NCI-H2107 (cell line): ENCODE measurements around the gene KCNJ5.

Experiments
- DNase-seq: peaks from one replicate; lab custom pipeline; 2025; lab: John Stamatoyannopoulos, UW

Gene KCNJ5

GRCh38 chr11:128890543-128891368, at the start of gene KCNJ5:
Gene KCNJ5 (plus strand): TSS chr11:128891356. CDS start chr11:128911274, 19,918 bp downstream.
- DNase-seq, result no peak

DNA sequence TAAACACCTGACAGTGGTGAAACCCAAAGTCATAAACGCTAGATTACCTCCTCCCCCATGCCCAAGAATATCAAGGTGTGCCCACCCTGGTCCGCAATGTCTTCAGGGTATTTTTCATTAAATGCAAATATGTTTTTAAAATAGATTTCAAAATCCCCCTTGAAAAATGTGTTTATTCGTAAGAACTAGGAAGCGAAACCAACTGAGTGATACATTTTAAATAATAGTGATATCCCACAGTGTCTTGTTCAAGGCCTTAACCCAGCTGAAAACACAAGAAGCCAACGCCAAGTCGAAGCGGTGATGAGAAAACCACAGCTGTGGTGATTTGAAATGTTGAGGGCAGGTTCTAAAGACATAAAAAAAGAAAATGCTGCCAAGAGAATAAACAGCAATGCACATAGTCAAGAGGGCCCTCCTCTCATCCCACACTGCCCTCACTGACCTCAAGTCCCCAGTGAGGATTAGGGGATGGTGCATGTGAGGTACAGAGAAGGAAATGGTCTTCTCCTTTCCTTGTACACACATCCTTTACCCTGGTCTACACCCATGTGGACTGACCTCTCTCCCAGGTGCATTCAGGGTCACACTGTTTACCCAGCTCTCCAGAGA, 49.6 kb upstream of the KCNJ5 start:
- DNase-seq, result no peak

DNA sequence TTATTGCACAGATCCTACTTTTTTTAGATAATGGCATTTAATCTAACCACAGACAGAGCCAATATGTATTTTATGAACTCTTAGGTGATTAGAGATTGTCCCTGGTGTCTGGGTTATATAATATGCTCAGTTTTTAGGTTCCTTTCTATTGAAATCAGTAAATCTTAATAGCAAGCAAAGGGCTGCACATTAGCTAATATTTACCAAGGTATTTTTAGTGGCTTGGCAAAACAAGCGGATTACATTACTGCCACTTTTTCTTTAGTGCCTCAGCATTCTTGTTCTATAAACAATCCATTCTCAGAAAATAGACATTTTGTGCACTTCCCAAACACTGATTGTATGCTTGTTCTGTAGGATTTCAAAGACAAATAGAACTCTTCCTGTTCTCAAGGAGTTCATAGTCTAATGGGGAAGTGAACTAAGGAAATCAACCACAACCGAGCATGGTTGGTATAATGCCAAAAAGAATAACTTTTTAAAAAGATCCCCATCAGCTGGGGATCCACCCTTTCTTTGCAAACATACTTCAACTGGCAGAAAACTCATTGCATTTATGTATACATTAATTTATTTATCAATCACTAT, 47.9 kb upstream of the KCNJ5 start:
- no peak for DNase-seq

DNA sequence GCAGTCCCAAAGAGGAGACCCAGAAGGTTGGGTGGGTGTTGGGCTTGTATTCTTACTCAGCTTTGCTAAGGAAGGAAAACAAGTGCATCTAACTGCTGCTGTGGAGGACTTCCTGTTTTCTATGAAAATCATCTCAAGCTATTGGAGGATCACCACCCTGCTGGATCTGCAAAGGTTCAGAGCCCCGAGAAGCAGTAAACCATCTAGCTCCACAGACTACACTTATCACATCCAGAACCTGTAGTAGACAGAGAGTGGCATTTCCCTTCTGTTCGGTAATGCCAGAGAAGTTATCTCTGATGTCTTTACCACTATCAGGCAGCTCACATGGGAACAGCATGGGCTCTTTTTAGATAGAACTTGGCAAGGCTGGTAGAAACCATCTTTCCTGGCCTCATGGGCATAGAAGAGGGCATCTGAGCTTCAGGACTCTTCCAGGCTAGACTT, 45.8 kb upstream of the KCNJ5 start:
- no peak for DNase-seq

GRCh38 chr11:128846985-128847384, 44.2 kb upstream of the KCNJ5 start:
- no peak for DNase-seq

DNA sequence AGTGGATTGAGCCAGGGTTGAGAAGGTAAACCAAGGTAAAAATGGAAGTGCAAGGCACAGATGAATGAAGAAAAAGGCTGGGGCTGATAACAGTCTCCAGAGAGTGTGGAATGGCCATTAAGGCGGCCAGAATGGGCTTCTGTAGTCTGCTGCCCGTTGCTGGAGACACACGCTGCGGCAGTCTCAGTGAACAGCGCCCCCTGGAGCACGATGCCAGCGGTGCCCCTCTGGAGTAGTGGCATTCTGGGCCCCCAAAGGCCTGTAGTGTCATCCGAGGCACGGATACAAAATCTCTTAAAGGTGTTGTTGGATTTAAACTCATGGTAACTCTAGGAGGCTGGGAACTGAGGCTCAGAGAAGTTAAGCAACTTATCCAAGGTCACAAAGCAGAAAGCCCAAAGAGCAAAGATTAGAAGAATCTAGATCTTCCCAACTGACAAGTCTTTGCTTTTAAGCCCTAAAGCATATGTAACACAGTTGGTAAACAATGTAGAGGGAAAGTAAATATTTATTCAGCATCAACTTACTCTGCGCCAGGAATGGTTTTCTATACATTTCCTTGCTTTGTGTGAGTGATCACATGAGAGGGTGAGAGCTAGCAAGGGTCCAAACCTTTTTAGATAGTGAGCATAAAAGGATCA, 42.2 kb upstream of the KCNJ5 start:
- no peak for DNase-seq

DNA sequence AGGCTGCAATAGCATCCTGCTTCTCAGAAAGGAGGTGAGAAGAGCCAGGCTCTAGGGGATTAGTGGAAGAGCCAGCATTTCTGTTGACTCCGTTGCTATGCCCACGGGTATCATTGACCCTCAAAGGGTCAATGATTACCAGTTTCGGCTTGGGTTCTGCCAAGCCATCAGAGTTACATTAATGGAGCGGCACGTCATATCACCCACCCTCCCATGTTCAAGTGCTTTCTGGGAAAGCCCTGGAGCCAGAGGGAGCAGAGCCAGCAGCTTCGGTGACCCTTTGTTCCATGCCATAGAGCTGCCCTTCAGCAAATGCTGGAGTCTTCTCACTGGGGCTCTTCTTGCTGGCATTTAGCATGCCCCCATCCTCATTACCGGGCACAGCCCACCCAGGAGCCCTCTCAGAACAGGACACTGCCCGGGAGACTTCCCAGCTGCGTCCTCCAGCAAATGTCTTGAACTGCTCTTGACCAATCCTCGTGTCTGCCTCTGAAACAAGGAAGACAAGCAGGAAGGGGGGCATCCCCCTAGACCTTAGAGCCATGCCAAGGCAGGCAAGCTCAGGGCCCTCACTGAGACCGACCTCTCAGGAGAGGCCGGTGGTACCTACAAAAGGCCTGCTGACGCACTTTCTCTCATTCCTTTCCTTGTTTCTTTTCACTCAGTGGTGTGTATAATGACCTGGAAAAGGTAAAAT, 38.7 kb upstream of the KCNJ5 start:
- DNase-seq, result no peak

DNA sequence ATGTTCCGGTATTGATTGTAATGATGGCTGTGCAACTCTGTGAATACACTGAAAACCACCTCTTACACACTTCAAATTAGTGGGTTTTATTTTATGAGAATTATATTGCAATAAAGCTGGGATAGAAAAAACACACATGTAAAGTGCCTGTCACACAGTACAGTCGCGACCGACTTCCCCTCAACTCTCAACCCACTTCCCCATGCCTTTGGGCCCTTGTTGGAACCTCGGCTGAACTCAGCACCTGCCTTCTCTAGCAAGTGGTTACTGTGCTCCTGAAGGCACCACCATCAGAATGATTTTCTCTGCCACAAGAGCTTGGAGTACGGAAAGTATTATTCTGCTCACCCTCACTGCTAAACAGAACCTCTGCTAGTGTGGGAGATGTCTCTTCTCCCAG, 37.6 kb upstream of the KCNJ5 start:
- no peak for DNase-seq

- DNase-seq, result no peak
Measured at GRCh38 chr11:128854841-128855240, 36.3 kb upstream of the KCNJ5 start.

GRCh38 chr11:128856241-128856640, 34.9 kb upstream of the KCNJ5 start:
- no peak for DNase-seq

GRCh38 chr11:128857341-128857740, 33.8 kb upstream of the KCNJ5 start:
- no peak for DNase-seq

DNA sequence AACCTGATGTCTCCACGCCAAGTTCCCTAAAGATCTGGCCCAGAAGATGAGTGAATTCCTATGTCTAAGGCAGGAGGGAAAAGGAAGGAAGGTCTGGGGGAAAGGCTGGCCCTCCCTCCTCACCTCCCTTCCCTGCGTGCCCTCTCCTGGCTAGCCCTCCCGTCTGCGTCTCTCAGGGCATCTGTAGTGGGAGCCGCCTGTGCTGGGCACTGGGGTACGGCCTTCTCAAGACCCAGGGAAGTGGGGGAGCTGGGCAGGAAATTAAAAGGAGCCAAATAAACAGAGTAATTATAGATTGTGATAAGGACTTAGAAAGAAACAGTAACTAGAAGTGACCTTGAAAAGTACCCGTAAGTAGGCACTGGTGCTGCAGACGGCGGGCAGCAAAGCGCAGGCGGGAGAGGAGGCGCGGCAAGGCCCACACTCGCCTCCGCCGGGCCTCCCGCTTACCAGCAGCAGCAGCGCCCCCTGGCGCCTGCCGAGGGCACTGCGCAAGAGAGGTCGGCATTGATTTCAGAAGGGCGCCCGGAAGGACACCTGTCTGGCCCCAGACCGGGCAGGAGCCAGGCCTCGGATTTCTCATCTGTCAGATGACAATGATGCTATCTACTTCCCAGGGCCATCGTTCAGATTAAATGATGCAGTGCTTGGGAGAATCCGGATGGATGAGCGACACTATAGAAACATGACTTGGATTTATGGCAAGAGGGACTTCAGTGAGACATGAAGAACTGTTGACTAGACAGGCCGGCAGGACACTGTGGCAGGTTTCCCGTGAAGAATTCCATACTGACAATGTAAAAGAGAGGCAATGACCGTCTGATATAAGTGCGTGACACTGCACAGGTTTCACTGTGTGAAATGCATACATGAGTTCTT, 31.4 kb upstream of the KCNJ5 start:
- DNase-seq, result no peak

GRCh38 chr11:128860571-128861361, 30.4 kb upstream of the KCNJ5 start:
- DNase-seq, result no peak

DNA sequence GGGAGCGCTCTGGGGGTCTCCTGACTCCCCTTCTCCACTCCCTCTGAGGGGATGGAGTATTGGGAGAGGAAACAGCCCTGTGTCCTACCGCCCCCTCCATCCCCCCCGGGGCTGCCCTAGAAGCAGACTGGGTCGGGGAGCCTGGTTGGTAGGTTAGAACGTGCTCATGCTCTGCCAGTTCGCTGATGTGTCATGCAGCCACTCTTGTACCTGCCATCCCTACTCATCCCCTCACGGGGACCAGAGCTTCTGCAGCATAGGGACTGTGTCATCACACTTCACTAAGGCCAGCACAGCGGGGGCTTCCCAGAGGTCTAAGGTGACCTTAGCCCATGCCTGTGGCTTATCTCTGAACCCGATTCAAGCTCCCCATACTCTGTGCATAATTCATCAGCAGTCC, 28.8 kb upstream of the KCNJ5 start:
- no peak for DNase-seq

DNA sequence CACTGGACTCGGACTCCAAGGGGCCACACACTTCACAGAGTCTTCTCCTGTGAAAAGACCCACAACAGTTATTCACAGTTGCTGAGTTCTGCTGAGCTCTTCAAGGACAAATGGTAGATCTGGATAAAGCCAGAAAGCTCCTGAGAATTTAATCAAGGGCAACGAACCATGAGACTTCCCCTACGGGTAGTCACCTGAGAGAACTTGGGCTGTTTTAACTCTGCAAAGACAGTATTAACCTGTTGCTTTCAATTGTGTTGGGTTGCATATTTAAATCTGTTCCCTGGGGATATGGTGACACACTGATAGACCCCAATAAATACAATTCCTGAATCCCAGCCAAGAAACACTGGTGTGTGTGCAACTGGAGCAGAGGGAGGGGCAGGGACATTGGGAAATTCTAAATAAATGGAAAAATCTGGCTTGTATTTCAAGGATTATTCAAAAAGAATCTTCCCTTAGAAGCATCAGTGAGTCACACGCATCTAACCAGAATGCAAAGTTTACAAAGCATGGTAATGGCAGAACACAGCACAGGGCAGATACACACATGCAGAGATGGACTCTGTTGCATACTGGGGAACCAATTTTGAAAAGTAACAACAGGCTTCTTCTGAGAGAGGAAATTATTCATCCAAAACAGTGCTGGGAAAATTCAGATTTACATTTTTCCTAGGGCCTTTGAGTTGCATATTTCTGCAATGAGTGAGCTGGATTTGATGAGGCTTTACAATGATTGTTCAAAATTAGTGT, 28.1 kb upstream of the KCNJ5 start:
- no peak for DNase-seq

- no peak for DNase-seq
Measured at GRCh38 chr11:128865490-128865889, 25.7 kb upstream of the KCNJ5 start.

DNA sequence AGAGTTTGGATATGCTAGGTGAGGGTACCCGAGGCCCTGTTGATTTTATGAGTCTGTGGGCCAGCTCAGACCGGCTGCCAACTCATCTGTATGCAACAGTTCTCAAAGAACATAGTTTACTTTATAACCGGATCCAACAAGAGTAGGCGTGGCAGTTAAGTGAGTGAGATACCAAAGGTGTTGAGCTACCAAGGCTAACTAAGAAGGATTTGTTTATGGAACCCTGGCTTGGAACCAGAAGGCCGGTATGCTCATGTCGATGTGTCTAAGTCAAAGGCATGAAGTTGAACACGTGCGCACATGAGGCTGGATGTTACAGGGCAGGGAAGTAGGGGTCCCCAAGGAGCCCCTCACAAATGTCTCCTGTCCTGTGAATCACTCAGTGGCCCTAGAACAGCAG, 23.9 kb upstream of the KCNJ5 start, which contains the start of gene KCNJ1:
TSS of gene KCNJ1 (minus strand) at position 20 of the 400 bp plus-strand sequence. CDS start 27,053 bp downstream, outside the sequence.
- DNase-seq, result no peak

DNA sequence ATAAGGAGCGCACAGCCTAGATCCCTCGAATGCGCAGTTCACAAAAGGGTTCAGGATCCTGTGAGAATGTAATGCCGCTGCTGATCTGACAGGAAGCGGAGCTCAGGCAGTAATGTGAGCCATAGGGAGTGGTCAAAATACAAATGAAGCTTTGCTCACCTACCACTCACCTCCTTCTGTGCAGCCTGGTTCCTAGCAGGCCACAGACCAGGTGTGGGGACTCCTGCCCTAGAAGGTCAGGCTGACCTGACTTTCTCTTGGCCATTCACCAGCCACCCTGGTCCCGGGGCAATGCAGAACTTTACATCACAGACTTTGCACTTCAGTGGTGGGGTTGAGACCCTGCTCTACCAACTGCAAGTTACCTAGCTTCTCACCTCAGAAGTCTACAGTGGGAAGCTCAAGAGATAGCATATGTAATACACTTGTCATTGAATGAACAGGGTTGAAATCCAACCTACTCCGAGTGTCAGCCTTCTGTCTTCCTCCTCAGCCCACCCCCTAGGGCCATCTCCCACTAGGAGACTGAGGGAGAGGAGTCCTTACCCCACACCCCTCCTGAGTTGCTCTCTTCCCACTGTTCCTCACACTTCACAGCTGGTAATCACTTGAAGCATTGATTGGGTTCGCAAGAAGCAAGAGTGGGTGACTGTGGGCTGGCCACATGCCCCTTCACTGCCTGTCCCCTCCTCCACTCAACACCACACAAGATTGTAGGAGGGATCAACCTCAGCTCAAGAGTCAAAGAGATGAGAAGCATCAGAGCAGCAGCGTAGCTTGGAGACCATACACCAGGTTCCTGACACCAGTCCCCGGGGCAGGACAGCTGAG, 22.1 kb upstream of the KCNJ5 start:
- no peak for DNase-seq
